IMR-90 (cell line): ENCODE results near the gene TMPRSS11E. TPM values are rescaled to one million over a fixed set of nuclear protein-coding genes. Genes with fewer than 3 reads are reported as not detected.
A peak's percentile ranks its signal among the peaks of the same experiment; 100 is the strongest.

Source experiments
- ATAC-seq: fragments of 200-7000 bp; cut with Tn5 transposase; 2 replicates; pipeline ENCODE4 v1.9.1; 2020; ENCODE audit warnings: low read depth, mild to moderate bottlenecking, moderate library complexity
- BruUV-seq: library from RNA; stranded (reverse); fragments of 400-500 nt; replicated peaks from 2 replicates; lab custom pipeline; 2021; lab: Mats Ljungman, UMichigan
- CTCF ChIA-PET: fragments of 300-600 bp; formaldehyde crosslinking; extraction: SDS; loops from one replicate; lab custom pipeline; 2021; ENCODE audit warnings: antibody characterized with exemption; lab: Yijun Ruan, JAX
- POLR2A ChIA-PET: fragments of 300-600 bp; sonication (Branson Sonifier 250); formaldehyde crosslinking; loops from one replicate; lab custom pipeline; 2022; ENCODE audit warnings: antibody characterized with exemption; ENCODE audit not compliant: unreplicated experiment; lab: Charles Lee
- DNase-seq: peaks from one replicate; pipeline ENCODE4 v3.0.0; 2013
- H2AFZ ChIP-seq: replicated peaks from 2 replicates; pipeline ENCODE3; 2013; ENCODE audit warnings: low read length, mild to moderate bottlenecking; ENCODE audit not compliant: poor library complexity
- H2AK5ac ChIP-seq: 2 replicates; pipeline ENCODE4 v1.6.1; 2013; ENCODE audit warnings: low read depth, low read length, inconsistent platforms
- H2AK9ac ChIP-seq: replicated peaks from 2 replicates; pipeline ENCODE3; 2013; ENCODE audit warnings: mild to moderate bottlenecking, low read depth, low read length, moderate library complexity; ENCODE audit not compliant: poor library complexity
- H2BK120ac ChIP-seq: 2 replicates; pipeline ENCODE4 v1.6.1; 2013; ENCODE audit warnings: low read depth, low read length, inconsistent platforms
- H2BK15ac ChIP-seq: 3 replicates; pipeline ENCODE4 v1.6.1; 2013; ENCODE audit warnings: low read depth, low read length, inconsistent platforms
- H2BK20ac ChIP-seq: 2 replicates; pipeline ENCODE4 v1.6.1; 2013; ENCODE audit warnings: low read depth, mild to moderate bottlenecking, inconsistent platforms, low read length, moderate library complexity
- H2BK5ac ChIP-seq: 2 replicates; pipeline ENCODE4 v1.6.1; 2013; ENCODE audit warnings: mild to moderate bottlenecking, low read depth, low read length, inconsistent platforms; ENCODE audit not compliant: poor library complexity, severe bottlenecking
- H3K14ac ChIP-seq: replicated peaks from 2 replicates; pipeline ENCODE4 v1.6.1; 2013; ENCODE audit warnings: low read depth, low read length, inconsistent platforms
- H3K18ac ChIP-seq: 2 replicates; pipeline ENCODE4 v1.6.1; 2013; ENCODE audit warnings: low read depth, low read length, control low read depth
- H3K23ac ChIP-seq: 2 replicates; pipeline ENCODE4 v1.6.1; 2013; ENCODE audit warnings: low read depth, low read length, inconsistent platforms
- H3K27ac ChIP-seq: 2 replicates; pipeline ENCODE4 v1.5.1; 2013; ENCODE audit warnings: mild to moderate bottlenecking, control low read depth, low read length; ENCODE audit not compliant: insufficient read depth
- H3K27me3 ChIP-seq: 2 replicates; pipeline ENCODE4 v1.6.1; 2013; ENCODE audit warnings: low read length; ENCODE audit not compliant: control insufficient read depth, insufficient read depth
- H3K36me3 ChIP-seq: 2 replicates; pipeline ENCODE4 v1.6.1; 2013; ENCODE audit warnings: low read length, mixed read lengths; ENCODE audit not compliant: control insufficient read depth, insufficient read depth
- H3K4ac ChIP-seq: 2 replicates; pipeline ENCODE4 v1.6.1; 2013; ENCODE audit warnings: low read depth, low read length, inconsistent platforms
- H3K4me1 ChIP-seq: 2 replicates; pipeline ENCODE4 v1.6.1; 2013; ENCODE audit warnings: low read length, mixed read lengths; ENCODE audit not compliant: control insufficient read depth, insufficient read depth
- H3K4me2 ChIP-seq: 2 replicates; pipeline ENCODE4 v1.6.1; 2013; ENCODE audit warnings: low read depth, mild to moderate bottlenecking, control low read depth, low read length, moderate library complexity
- H3K4me3 ChIP-seq: 2 replicates; pipeline ENCODE4 v1.5.1; 2013; ENCODE audit warnings: low read depth, mild to moderate bottlenecking, control low read depth, low read length, moderate library complexity; ENCODE audit not compliant: insufficient read depth
- H3K56ac ChIP-seq: 2 replicates; pipeline ENCODE4 v1.6.1; 2013; ENCODE audit warnings: low read length, inconsistent platforms; ENCODE audit not compliant: insufficient read depth; ENCODE audit errors: extremely low read depth
- H3K79me1 ChIP-seq, 2 experiments: 2 replicates each; pipeline ENCODE4 v1.6.1; 2013; ENCODE audit warnings: low read length in 2 of 2, inconsistent platforms in 1 of 2, low read depth in 1 of 2
- H3K9ac ChIP-seq: 2 replicates; pipeline ENCODE4 v1.6.1; 2013; ENCODE audit warnings: low read depth, low read length, control low read depth
- H3K9me1 ChIP-seq: 2 replicates; pipeline ENCODE4 v1.6.1; 2013; ENCODE audit warnings: low read length, inconsistent platforms; ENCODE audit not compliant: insufficient read depth
- H3K9me3 ChIP-seq: 2 replicates; pipeline ENCODE4 v1.6.1; 2013; ENCODE audit warnings: low read length; ENCODE audit not compliant: control insufficient read depth, insufficient read depth
- H4K20me1 ChIP-seq: 2 replicates; pipeline ENCODE4 v1.6.1; 2013; ENCODE audit warnings: low read length, inconsistent platforms; ENCODE audit not compliant: insufficient read depth
- H4K5ac ChIP-seq: 2 replicates; pipeline ENCODE4 v1.6.1; 2013; ENCODE audit warnings: mild to moderate bottlenecking, low read depth, low read length, control low read depth
- H4K8ac ChIP-seq, 2 experiments: 2 replicates each; pipeline ENCODE4 v1.6.1; 2013; ENCODE audit warnings: low read depth in 2 of 2, low read length in 2 of 2, control low read depth in 1 of 2, inconsistent platforms in 1 of 2
- H4K91ac ChIP-seq: 2 replicates; pipeline ENCODE4 v1.6.1; 2013; ENCODE audit warnings: low read depth, low read length, inconsistent platforms; ENCODE audit not compliant: insufficient read depth
- CEBPB ChIP-seq: IDR thresholded peaks from 2 replicates; pipeline ENCODE4 v1.6.1; 2012; ENCODE audit warnings: low read depth, low read length, improper control_type of control experiment
- CHD1 ChIP-seq: IDR thresholded peaks from 2 replicates; pipeline ENCODE4 v1.6.1; 2012; ENCODE audit warnings: low read depth, low read length, improper control_type of control experiment
- CTCF ChIP-seq: conservative IDR thresholded peaks from 2 replicates; pipeline ENCODE4 v1.5.1; 2012; ENCODE audit warnings: mild to moderate bottlenecking, low read depth, low read length, improper control_type of control experiment
- ELK1 ChIP-seq: fragments of 150-350 bp; IDR thresholded peaks from 2 replicates; pipeline ENCODE4 v1.6.1; 2016; ENCODE audit warnings: low read depth, mild to moderate bottlenecking, low read length, moderate library complexity, borderline replicate concordance
- RAD21 ChIP-seq: IDR thresholded peaks from 2 replicates; pipeline ENCODE4 v1.6.1; 2012; ENCODE audit warnings: low read length, improper control_type of control experiment
- dilution Hi-C: fragments of 300-500 bp; cut with HindIII; formaldehyde crosslinking; loops from one replicate; pipeline ENCODE4 v1.14.3; 2018; ENCODE audit warnings: low sequenced_read_pairs; ENCODE audit not compliant: unreplicated experiment
- in situ Hi-C: fragments of 300-500 bp; cut with MboI; formaldehyde crosslinking; loops from 3 replicates; pipeline ENCODE4 v1.14.3; 2019; ENCODE audit warnings: low sequenced_read_pairs, inconsistent platforms, mixed read lengths
- intact Hi-C: fragments of 100-400 bp; cut with micrococcal nuclease; formaldehyde crosslinking; loops from 2 replicates; pipeline ENCODE4 v1.10.0; 2022
- polyA plus RNA-seq, 3 experiments: library from polyadenylated mRNA; depleted of rRNA; stranded (reverse); fragments of >200 nt; gene quantifications; 2 replicates each; pipeline ENCODE4 v1.2.3, GENCODE V29; 2012; ENCODE audit warnings: low replicate concordance in 1 of 3
- total RNA-seq: library from RNA; depleted of rRNA; stranded (reverse); fragments of >200 nt; gene quantifications from 2 replicates; pipeline ENCODE4 v1.2.3, GENCODE V29; 2012

The TMPRSS11E gene
- total and polyA plus RNA-seq, 2 of the 4 experiments (the other 2 are of a cell fraction) = not detected

- Histone ChIP-seq H4K5ac (no peak overlapping the region), H2BK5ac (peak overlapping the region; percentile 26), H3K27ac (no peak overlapping the region), H3K9me1 (0 out of 2 replicates have a peak, but pooled peaks cover 2% of the 10 kb centered on the region), H2BK15ac (no peak overlapping the region), H3K23ac (no peak overlapping the region), H2BK120ac (no peak overlapping the region), H4K91ac (no peak overlapping the region), H3K36me3 (no peaks in the 10 kb centered on the region), H3K4me2 (no peak overlapping the region), H4K20me1 (no peaks in the 10 kb centered on the region), H2AK5ac (no peak overlapping the region), H3K14ac (no peak overlapping the region), H3K56ac (no peak overlapping the region), H2BK20ac (no peak overlapping the region), H4K8ac (no peak overlapping the region), H2AFZ (no peak overlapping the region), H3K27me3 (no peaks in the 10 kb centered on the region), H3K9ac (no peak overlapping the region), H3K9me3 (no peaks in the 10 kb centered on the region), H3K4me1 (peaks cover 2% of the 10 kb centered on the region; the same call in 1 of the 2 replicates), H3K18ac (no peak overlapping the region; the same call in 1 of the 2 replicates), H3K79me1 (no peaks in the 10 kb centered on the region), H2AK9ac (no peak overlapping the region), H3K4me3 (no peak overlapping the region), H3K4ac (no peak overlapping the region)
- in situ Hi-C loops = no loop called here
- intact Hi-C loops = no loop called here
- POLR2A ChIA-PET = no interaction called here
- dilution Hi-C loops = no loop called here
- DNase-seq = peak; percentile 9
- peak; percentile 77 for ATAC-seq
- CTCF ChIA-PET = interaction anchor here (1.1 kb wide), 1 partner anchor 11 kb away, joined by 3 read pairs; no protein-coding TSS in a partner anchor
- BruUV-seq = no TSS peak
- TF ChIP-seq RAD21 = no peak
- no peak for TF ChIP-seq ELK1
- no peak for TF ChIP-seq CTCF
- TF ChIP-seq CHD1 = no peak
- TF ChIP-seq CEBPB = no peak
These were observed 46.0 kb upstream of the TMPRSS11E start for GRCh38 chr4:68401231-68401630.
